SIG-M5 (cell line): Measurements from ENCODE around the gene PPP1R27.

Source experiments
- DNase-seq: peaks from one replicate; lab custom pipeline; 2025; lab: John Stamatoyannopoulos, UW

PPP1R27 gene, protein sequence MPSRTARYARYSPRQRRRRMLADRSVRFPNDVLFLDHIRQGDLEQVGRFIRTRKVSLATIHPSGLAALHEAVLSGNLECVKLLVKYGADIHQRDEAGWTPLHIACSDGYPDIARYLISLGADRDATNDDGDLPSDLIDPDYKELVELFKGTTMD

DNA sequence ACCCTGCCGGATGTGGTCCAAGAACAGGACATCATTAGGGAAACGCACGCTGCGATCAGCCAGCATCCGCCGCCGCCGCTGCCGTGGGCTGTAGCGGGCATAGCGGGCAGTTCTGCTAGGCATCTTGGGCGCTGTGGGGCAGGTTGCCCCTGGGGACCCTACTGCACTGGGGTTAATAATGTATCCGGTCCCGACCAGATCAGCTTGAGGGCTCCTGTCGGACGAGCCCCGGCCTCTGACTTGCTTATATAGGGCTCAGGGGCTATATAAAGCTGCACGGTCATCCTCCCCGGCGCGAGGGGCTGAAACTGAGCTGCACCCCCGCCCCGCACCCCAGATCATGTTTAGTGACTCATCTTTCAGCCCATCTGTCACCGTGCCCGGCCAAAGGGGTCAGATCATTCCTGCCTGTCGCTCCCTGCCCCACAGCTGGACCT, at the start of gene PPP1R27:
Gene PPP1R27 (minus strand): TSS at position 220 of the 437 bp plus-strand sequence. CDS start 97 bp downstream, at position 123.
- DNase-seq: no peak

DNA sequence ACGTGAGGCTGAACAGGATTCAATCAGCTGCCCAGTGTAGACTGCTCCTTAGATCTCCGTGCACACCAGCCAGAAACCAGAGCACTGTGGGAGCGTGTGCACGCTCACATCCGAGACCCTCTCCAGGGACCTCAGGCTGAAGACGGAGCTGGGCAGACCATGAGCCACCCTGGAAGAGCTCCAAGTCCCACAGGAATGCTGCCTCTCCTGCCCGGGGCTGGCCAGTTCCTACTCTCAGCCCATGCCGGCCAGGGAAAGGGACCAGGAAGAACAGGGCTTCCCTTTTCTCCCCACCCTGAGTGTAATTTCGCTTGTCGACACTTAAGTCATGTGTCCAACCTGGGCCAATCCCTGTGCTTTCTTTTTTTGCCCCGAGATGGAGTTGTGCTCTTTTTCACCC, 49.7 kb upstream of the PPP1R27 start:
- DNase-seq: no peak

DNA sequence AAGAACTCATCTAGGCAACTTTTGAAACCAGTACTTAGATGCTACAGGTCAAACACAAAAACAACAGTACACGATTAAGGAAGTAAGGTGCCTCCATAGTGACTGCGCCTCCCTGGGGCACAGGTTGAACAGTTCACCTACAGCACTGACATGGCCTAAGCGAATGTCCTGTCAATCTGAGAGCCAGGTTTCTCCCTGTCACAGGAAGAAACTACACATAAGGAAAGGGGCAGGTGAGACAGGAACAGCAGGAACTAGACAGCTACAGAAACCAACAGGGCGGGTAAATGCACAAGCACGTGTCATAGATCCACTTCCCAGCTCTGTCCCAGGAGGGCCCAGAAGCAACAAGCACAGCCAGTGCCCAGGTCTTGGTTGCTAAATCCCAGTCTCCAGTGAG, 44.3 kb upstream of the PPP1R27 start:
- DNase-seq: no peak

DNA sequence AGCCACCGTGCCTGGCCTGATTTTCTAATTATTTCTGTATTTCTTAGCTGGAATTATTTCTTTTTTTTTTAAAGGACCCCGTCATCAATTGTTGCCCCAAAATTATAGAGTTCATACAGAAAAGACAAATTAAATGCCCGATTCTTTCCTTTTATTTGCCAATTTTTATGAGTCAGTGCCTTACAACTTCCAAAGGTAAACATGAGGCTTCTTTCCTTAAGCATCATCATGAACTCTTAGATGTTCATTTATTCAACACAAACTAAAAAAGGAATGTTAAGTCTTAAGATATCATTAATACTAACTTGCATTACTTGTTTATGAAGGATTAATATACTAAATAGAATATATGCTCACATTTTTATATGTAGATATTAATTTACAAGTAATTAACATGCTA, 43.4 kb upstream of the PPP1R27 start:
- DNase-seq: no peak

DNA sequence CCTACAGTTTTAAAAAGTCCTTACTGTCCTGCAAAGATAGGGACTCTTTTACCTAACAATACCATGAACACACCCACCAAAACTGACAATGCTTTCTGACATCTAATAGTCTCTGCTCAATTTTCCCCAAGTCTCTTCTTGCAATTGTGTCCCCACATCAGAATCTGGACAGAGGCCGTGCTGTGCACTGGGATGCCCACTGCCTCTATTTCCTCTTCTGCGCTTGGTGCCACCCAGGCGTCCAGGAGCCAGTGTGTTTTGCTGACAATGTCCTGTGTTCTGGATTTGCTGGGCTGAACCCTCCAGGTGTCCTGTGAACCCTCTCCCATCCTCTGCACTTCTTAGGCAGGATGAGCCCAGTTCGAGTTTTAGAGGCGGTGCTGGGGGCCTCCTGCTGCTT, 42.7 kb upstream of the PPP1R27 start:
- DNase-seq: no peak

DNA sequence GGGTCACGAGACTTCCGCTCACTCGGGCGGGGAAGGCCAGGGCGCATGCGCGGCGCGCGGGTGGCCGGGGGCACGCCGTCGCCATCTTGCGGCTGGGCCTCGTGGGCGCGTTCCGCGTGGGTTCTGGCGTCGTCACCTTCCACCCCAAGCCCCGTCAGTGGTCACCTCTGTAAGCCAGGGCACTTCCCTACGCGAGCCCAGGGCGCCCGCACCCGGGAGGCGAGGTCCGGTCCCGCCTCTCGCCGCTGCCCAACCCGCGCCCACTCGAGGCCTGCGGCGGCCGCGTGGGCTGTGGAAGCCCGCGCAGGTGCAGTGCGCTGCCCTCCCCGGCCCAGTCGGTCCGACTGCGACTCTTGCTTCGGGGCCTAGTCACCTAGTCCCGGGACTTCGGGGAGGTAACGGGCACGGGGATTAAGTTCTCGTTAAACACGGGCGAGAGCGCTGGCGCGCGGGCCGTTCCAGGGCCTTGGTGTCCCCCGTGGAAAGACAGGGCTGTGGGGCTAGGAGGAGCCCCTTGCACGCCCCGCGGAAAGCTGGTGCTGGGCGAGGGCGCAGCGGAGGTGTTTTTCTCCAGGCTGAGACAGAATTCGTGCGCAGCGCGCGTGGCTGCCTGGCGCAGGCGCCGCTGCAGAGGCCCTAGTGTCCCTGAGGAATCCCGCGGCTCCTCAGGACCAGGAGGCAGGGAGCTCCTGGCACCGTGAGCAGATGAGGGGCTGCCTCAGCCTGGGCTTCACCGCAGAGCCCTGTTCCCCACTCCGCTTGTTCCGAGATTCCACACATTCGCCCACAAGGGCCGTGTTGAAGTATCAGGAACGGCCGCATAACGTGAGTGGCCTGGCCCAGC, 36.8 kb upstream of the PPP1R27 start:
- no peak for DNase-seq

DNA sequence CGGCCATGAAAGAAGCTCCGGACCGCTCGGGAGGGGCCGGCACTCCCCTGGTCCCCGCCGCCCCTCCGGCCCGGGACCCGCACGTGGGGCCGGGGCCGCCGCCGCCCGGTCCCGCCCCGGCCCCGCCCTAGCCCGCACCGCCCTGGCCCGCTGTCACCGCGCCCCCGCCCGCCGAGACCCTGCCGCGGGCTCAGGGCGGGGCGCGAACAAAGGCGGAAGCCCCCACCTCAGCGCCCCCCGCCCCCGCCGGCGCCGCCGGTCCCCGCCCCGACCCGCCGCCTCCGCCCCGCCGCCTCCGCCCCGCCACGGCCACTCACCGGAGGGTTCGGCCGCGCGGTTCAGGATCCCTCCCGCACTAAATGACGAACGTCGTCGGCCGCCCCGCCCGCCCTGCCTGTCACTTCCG, 36.1 kb upstream of the PPP1R27 start, which contains the start of gene ARHGDIA:
Gene ARHGDIA (minus strand): TSS at position 357 of the 406 bp plus-strand sequence. CDS start 1,407 bp downstream, outside the sequence.
- no peak for DNase-seq

DNA sequence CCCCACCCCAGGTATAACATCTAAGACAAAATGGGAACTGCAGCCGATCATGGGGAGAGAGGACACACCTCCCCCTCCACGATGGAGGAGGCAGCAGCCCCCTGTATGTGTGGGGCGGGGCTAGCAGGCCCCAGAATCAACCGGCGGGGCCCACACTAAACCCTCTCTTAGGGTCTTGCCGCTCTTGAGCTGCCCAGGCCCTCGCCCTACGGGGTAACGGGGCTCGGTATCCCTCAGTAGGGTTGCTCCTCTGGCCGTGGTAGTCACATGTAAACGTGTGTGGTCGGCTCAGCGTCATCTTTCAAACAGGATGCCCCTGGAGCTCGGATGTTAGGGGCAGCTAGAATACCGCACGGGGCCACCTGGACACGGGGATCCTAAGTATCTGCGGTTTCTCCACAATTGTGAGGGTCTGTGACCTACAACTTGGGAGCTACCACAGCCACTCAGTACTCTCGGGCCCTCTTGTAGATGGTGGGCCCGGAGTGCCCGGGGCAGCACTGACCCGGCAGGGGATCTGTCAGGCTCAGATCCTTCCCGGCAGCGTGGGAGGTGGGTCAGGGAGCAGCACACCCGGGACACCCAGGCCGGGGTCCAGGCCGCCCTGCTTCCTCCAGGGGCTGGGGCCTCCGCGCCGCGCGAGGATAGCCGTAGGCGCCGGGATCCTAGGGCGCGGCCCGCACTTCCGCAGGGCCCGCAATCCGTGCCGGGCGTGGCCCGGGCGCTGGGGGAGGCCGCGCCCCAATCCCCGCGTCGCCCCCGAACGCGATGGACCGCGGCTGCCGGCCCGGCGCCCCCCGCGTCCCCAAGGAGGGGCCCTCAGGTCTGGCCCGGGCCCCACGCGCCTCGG, 35.5 kb upstream of the PPP1R27 start:
- DNase-seq: no peak

DNA sequence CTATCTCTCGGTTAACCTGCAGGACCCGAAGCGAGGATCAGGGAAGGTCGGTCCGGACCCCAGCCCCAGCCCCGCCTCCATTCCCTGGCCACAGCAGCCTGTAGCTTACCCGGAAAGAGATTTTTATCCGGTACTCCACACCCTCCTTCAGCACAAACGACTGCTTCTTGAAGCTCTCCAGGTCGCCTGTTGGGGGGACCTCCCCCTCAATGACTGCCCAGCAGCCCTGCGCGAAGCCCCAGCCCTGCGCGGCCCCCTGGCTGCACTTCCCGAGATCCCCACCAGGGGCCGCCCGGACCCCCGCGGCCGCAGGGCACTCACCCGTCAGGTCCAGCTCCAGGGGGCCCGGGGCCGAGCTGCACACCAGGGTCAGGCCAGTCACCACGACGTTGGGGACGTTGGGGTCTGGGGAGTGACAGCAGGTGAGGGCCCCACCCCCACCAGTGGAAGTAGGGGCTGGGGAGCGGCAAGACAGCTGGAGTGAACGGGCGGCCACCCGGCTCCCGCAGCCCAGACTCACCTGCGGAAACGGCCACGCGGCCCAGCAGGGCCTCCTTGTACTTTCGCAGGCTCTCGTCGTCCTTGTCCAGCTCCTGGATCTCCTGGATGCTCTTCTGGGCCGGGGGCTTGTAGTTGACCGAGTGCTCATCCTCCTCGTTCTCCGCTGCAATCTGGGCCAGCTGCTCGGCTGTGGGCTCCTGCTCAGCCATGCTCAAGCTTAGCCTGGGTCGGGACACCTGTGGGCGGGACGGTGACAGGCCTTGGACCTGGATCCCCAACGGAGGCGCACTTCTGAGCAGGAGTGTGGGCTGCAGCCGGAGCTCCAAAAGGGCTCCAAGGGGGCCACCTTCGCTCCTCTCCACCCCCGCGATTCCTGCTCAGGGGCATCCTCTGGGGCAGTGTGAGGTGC, 34.6 kb upstream of the PPP1R27 start:
- DNase-seq: no peak

DNA sequence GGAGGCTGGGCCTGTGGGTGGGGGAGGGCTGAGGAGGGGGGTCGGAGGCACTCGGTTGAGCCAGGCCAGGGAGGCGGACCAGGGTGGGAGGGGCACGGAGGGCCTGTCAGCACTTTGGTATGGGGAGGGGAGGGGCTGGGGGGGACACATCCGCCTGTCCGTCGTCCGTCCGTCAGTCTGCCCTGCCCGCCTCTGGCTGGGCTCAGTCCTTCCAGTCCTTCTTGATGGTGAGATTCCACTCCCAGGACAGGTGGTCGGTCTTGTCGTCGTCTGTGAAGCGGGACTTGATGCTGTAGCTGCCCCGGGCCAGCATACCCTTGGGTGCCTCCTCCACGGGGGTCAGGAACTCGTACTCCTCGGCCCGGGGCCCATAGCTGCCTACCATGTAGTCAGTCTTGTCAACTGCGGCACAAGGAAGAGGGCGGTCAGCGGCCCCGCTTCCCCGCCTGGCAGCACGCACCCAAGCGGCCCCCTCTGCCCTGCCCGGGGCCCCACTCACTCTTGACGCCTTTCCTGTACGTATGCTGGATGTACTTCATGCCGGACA, 33.9 kb upstream of the PPP1R27 start:
- no peak for DNase-seq

DNA sequence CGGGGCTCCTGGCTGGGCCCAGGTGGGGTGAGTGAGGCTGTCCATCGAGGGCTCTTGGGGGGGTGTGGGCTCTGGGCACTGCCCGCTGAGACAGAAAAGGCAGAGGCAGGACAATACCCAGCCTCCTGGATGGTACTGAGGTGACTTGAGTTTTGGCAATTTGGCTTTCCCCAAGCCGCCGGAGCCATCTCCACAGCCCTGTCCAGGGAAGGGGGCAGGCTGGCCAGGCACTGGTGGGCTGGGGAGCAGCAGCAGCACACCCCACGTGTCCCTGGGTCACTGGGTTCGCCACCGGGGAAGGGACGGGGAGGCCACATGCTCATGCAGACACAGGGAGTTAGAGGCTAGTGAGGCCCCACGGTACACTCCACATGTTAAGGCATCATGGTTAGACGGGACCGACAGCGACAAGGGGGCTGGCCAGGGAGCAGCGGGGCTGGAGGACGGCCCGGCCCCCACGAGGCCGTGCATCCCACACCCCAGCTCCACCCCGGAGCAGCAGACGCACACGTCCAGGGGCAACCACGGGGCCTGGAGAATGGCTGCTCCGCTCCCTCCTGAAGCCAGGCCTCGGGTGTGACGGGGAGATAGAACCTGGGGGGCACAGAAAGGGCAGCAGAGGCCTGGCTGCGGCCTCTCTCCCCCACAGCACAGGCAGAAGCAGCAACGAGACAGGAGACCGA, 33.3 kb upstream of the PPP1R27 start:
- DNase-seq: no peak

DNA sequence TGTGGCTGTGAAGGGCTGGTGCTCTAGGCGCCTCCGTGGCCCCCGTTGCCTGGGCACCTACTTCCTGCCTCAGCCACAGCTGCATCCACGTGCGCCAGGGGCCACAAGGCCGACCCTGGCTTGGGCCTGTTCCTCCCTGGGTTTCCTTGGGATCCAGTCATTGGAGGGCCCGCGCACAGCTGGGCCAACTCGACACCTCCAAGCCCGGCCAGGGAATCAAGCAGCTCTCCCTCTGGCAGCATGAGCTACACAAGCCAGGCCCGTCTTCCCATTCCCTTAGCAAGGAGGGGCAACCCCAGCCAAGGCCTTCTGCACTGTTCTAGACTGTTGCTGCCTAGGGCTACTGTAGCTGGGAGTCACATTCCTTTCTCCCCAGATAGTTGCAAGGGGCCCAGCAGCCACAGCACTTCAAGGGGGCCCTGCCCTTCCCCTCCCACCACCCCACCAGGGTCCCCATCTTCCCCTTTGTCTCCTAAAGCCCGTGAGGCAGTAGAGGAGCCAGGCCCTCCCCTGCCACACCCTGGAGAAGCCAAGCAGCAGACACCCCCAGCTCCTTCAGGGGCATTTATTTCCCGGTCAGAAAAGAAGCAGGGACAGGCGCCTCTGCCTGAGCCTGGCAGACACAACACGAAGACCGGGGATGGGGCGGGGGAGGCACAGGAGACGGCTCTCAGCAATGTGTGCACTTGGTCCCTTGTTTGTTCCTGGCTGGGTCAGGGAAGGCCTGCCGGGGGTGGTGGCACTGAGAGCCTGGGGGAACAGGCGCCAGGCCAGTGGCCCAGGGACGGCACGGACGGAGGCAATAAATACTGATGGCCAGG, 32.5 kb upstream of the PPP1R27 start:
- DNase-seq: no peak

DNA sequence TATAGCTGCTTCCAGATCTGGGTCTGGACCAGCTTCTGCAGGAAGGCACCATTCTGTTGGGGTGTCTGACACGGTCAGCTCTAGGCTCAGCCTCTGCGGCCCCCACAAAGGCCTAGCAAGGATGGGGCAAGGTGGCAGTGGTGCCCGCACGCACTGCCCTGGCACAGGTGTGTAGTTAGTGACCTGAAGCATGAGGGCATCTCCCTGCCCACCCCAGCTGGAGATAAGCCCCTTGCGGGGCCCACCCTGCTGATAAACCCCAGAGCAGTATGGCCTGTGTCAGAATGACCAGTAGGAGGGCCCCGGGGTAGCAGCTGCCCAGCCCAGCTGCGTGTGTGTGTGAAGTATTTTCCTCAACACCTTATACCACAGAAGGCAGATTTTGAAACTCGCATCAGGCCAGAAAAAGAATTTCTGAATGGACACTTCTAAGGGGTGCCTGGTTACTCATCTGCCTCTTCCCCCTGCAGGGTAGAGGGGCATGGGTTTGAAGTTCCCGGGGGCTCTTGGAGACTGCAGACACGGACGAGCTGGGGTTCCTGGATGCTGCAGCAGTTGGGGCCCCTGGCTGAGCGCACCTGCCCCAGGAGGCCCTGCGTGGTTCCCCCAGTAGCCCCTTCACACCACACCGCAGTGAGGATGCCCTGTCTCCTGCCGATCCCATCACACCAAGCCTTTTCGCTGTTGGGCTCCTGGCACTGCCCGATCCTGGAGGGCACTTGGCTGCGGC, 31.8 kb upstream of the PPP1R27 start:
- DNase-seq: no peak

DNA sequence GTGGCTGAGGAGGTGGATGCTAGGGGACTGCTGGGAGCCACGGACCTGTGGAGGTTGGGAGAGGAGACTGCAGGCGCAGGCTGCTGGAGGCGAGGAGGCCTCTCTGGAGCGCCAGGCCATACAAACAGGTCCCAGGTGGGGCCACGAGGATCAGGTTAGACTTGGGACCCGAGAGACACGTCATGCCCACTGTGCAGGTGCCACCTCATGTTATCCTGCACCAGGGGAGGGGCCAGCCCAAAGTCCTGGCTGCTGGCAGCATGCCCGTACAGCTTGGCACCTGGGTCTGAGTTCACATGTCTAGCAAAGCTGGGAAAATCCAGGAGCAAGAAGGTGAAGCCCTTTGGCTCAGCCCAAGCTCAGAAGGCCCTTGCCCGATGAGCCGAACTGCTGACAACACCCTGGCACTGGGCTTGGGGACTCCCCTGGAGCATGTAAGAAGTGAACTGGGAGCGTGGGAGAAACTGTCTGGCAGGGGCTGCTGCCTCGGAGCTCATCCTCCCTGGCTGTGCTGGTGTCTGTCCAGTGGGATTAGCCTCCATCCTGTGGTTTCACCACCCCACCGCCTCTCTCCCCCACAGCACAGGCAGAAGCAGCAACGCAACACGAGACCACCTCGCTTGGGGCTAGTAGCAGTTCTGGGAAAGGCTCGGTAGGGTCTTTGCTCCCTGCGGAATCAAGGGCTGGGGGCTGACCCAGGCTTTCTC, 31.0 kb upstream of the PPP1R27 start:
- no peak for DNase-seq

DNA sequence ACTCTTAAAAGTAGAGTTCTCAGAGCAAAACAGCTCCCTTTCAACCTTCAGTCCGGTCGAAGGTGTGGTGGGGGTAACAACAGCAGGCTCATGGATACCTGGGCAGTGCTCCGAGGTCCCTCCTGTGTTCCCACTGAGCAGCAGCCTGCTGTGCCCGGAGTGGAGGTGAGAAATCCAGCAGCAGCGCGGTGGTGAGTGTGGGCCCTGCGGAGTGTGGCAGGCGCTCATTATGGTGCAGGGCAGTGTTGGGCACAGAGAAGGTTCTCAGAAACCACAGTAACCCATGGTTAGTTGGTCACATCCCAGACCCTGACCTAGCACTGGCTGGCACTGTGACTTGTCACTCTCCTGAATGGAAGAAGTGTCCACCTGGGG, 30.5 kb upstream of the PPP1R27 start:
- DNase-seq: no peak

DNA sequence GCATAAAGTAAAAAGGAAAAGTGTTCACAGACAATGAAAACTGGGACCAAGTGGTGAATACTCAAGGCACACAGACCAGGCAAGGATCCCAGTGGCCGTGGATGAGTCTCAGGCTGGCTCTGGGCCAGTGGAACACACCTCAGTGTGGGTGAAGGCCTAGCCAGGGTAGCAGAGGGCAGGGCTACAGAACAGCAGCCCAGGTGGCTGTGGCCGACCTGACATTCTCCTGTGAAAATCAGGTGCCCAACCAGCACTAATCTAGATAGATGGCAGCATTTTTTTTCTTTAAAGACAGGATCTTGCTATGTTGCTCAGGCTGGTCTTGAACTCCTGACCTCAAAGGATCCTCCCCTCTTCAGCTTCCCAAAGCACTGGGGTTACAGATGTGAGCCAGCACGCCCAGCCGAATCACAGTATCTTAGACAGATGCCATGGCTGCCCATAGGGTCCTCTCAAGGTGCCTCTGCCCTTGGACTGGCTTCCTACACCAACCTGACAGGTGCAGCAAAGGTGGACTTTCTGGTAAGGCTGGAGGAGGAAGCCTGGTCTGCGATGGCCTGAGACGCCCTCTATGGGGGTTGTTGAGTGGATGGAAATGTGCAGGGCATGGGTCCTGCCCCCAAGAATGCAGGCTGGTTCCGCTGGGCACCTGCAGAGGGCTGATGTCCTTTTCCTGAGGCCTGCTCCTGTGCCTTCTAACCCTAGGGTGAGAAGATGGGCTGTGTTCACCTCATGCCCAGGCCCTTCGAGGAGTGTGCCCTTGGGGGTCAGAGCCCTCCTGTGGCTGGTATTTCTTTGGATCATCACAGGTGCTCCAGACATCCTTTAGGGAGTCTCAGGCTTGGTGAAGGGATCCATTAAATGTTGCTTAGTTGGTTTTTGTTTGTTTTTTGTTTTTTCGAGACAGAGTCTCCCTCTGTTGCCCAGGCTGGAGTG, 29.3 kb upstream of the PPP1R27 start:
- DNase-seq: no peak

DNA sequence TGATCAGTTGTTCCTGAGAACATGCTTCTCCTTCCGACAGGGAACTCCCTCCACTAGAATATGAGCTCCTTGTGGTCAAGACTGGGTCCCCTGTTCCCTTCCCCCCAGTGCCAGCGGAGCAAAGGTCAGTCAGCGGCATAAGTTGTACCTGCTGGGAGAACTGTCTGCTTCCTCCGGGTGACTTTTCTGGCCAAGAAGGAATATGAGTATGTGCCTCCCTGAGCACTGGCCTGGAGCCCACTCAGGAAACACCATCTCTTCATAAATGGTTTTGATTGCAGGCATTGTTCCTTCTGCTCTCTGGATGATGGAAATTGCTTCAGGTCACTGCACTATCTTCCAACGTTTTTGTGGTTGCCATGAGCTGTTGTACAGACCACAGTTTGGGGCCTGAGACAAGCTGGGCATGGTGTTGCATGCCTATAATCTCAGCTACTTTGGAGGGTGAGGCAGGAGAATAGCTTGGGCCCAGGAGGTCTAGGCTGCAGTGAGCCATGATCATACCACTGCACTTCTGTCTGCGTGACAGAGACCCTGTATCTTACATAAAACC, 28.3 kb upstream of the PPP1R27 start:
- DNase-seq: no peak
